K562 (cell line): Measurements from ENCODE around the gene RRBP1. TPM values are rescaled to one million over a fixed set of nuclear protein-coding genes. Genes with fewer than 3 reads are reported as not detected.

Source experiments
- ATAC-seq: fragments of 200-7000 bp; cut with Tn5 transposase; 3 replicates; pipeline ENCODE4 v1.9.1; 2020; ENCODE audit warnings: moderate library complexity
- BruUV-seq: library from RNA; stranded (reverse); fragments of 400-500 nt; replicated peaks from 2 replicates; lab custom pipeline; 2021; lab: Mats Ljungman, UMichigan
- CTCF ChIA-PET: fragments of 300-600 bp; formaldehyde crosslinking; extraction: SDS; loops from one replicate; lab custom pipeline; 2021; ENCODE audit warnings: low intra/inter-chr PET ratio; lab: Yijun Ruan, JAX
- POLR2A ChIA-PET: fragments of 300-600, 350-650 bp; sonication (Branson Sonifier 250); formaldehyde crosslinking; extraction: SDS; loops from one replicate; lab custom pipeline; 2021; ENCODE audit warnings: antibody characterized with exemption, inconsistent platforms; lab: Yijun Ruan, JAX
- DNase-seq, 4 experiments: peaks; one replicate each; pipeline versions ENCODE4 v3.0.0 to v3.0.0-alpha.2; 2011 to 2018; ENCODE audit warnings: low spot score in 3 of 4, mixed read lengths in 3 of 4; ENCODE audit errors: extremely low read depth in 1 of 4
- FAIRE-seq: peaks from 2 replicates; lab custom pipeline; 2011; peaks lifted over from hg19 to GRCh38; lab: Jason Lieb, UNC
- H2AFZ ChIP-seq: 2 replicates; pipeline ENCODE4 v1.6.0; 2011; ENCODE audit warnings: low read depth, low read length, control low read depth, inconsistent platforms
- H3K27ac ChIP-seq: fragments of 200-600 bp; 3 replicates; pipeline ENCODE4 v1.8.0; 2011; ENCODE audit warnings: low read depth, mild to moderate bottlenecking, control low read depth, inconsistent platforms, low read length, moderate library complexity, mixed read lengths; ENCODE audit errors: extremely low read depth
- H3K27me3 ChIP-seq, 2 experiments: fragments of 300-600 bp in 1 of 2; 2 replicates in 1 of 2; 3 replicates in 1 of 2; pipeline versions ENCODE4 v1.6.0 to v1.8.0; 2011; ENCODE audit warnings: inconsistent platforms in 2 of 2, low read length in 2 of 2, mild to moderate bottlenecking in 1 of 2, mixed read lengths in 1 of 2, moderate library complexity in 1 of 2; ENCODE audit not compliant: control insufficient read depth in 2 of 2, insufficient read depth in 2 of 2
- H3K36me3 ChIP-seq: fragments of 300-600 bp; 3 replicates; pipeline ENCODE4 v1.8.0; 2011; ENCODE audit warnings: mild to moderate bottlenecking, low read length, inconsistent platforms; ENCODE audit not compliant: control insufficient read depth, insufficient read depth
- H3K4me1 ChIP-seq, 2 experiments: fragments of 200-600 bp in 1 of 2; replicated peaks in 1 of 2; 2 replicates in 1 of 2; 3 replicates in 1 of 2; pipeline versions ENCODE4 v1.5.1 to v1.8.0; 2011; ENCODE audit warnings: inconsistent platforms in 2 of 2, low read length in 2 of 2, mild to moderate bottlenecking in 1 of 2, mixed read lengths in 1 of 2, moderate library complexity in 1 of 2; ENCODE audit not compliant: control insufficient read depth in 2 of 2, insufficient read depth in 2 of 2
- H3K4me2 ChIP-seq: 2 replicates; pipeline ENCODE4 v1.6.1; 2011; ENCODE audit warnings: low read length, control low read depth, inconsistent platforms, mixed read lengths; ENCODE audit not compliant: insufficient read depth
- H3K4me3 ChIP-seq: fragments of 200-600 bp; sonication (generic), shearing (Covaris generic); 2 replicates; pipeline ENCODE4 v1.5.1; 2016; ENCODE audit warnings: control low read depth, inconsistent platforms
- H3K79me2 ChIP-seq: fragments of 200-600 bp; 3 replicates; pipeline ENCODE4 v1.8.0; 2011; ENCODE audit warnings: low read length, inconsistent platforms; ENCODE audit not compliant: control insufficient read depth, insufficient read depth
- H3K9ac ChIP-seq, 2 experiments: 2 replicates each; pipeline versions ENCODE4 v1.6.0 to v1.6.1; 2011; ENCODE audit warnings: low read depth in 2 of 2, low read length in 2 of 2, control low read depth in 1 of 2, inconsistent platforms in 1 of 2, mild to moderate bottlenecking in 1 of 2, mixed read lengths in 1 of 2; ENCODE audit not compliant: insufficient read depth in 1 of 2
- H3K9me1 ChIP-seq: one replicate; pipeline ENCODE4 v1.6.0; 2011; ENCODE audit warnings: inconsistent platforms, mild to moderate bottlenecking, low read length, moderate library complexity; ENCODE audit not compliant: control insufficient read depth, insufficient read depth
- H3K9me3 ChIP-seq: replicated peaks from 2 replicates; pipeline ENCODE4 v1.5.1; 2011; ENCODE audit warnings: low read depth, low read length, inconsistent platforms; ENCODE audit not compliant: control insufficient read depth, insufficient read depth
- H4K20me1 ChIP-seq: replicated peaks from 2 replicates; pipeline ENCODE4 v1.6.1; 2011; ENCODE audit warnings: low read length, inconsistent platforms, mixed read lengths; ENCODE audit not compliant: control insufficient read depth, insufficient read depth
- ETV5 ChIP-seq: sonication (generic); formaldehyde crosslinking; IDR thresholded peaks from 2 replicates; pipeline ENCODE4 v1.4.0; 2020; ENCODE audit warnings: low read depth, mild to moderate bottlenecking, missing genetic modification reagents
- GATA2 ChIP-seq: sonication (generic); formaldehyde crosslinking; IDR thresholded peaks from 2 replicates; pipeline ENCODE4 v1.4.0; 2020; ENCODE audit warnings: mild to moderate bottlenecking, missing genetic modification reagents
- KLF10 ChIP-seq: fragments of 250-450 bp; sonication (Bioruptor Pico); IDR thresholded peaks from 2 replicates; pipeline ENCODE4 v1.6.1; 2021; ENCODE audit warnings: matching md5 sums
- MCM7 ChIP-seq, 2 experiments: fragments of 450-650 bp; IDR thresholded peaks; 2 replicates each; pipeline ENCODE4 v1.6.1; 2016 to 2018
- SMARCE1 ChIP-seq: fragments of 450-650 bp; IDR thresholded peaks from 2 replicates; pipeline ENCODE4 v1.7.1; 2016; ENCODE audit warnings: mild to moderate bottlenecking
- ZKSCAN8 ChIP-seq: fragments of 200-800 bp; sonication (Bioruptor generic); IDR thresholded peaks from 2 replicates; pipeline ENCODE4 v1.6.1; 2016; ENCODE audit warnings: missing genetic modification characterization, missing compliant biosample characterization
- ZNF717 ChIP-seq: fragments of 250-450 bp; sonication (Bioruptor Pico); IDR thresholded peaks from 2 replicates; pipeline ENCODE4 v1.5.0; 2021
- ZNF778 ChIP-seq: fragments of 450-650 bp; formaldehyde crosslinking; IDR thresholded peaks from 2 replicates; pipeline ENCODE4 v1.4.0; 2020; ENCODE audit warnings: mild to moderate bottlenecking, moderate library complexity
- WGBS: fragments of 100-300 bp; shearing (Covaris generic); methylation state at CpG from one replicate; pipeline ENCODE4 v1.1.6; 2016; ENCODE audit warnings: low coverage, mixed read lengths; ENCODE audit not compliant: insufficient coverage; ENCODE audit errors: missing lambda C conversion rate; 5-methylcytosine and 5-hydroxymethylcytosine counted together
- in situ Hi-C: fragments of 300-500 bp; cut with MboI; formaldehyde crosslinking; loops from 4 replicates; pipeline ENCODE4 v1.15.0; 2018; ENCODE audit warnings: inconsistent platforms, mixed read lengths
- intact Hi-C: fragments of 100-400 bp; cut with micrococcal nuclease; formaldehyde crosslinking; loops from 2 replicates; pipeline ENCODE4 v1.14.2; 2022
- polyA plus RNA-seq, 8 experiments: library from polyadenylated mRNA; depleted of rRNA in 4 of 8; stranded (reverse) in 5 of 8; unstranded in 3 of 8; fragments of >200 nt; fragmentation: Nextera tagmentation in 2 of 8; fragmentation: Illumina TruSeq in 1 of 8; extraction: Ambion mirVana in 2 of 8; extraction: Trizol in 1 of 8; gene quantifications; 2 replicates each; pipeline versions ENCODE4 v1.2.1 to v1.2.3, GENCODE V29; 2011 to 2014; ENCODE audit warnings: inconsistent platforms in 1 of 8, missing spikeins in 1 of 8
- total RNA-seq, 7 experiments: library from RNA; depleted of rRNA in 6 of 7; stranded (reverse); fragments of >200 nt in 6 of 7; fragmentation: Illumina TruSeq in 2 of 7; extraction: Trizol in 2 of 7; gene quantifications; 2 replicates each; pipeline versions ENCODE4 v1.2.1 to v1.2.3, GENCODE V29; 2011 to 2021; ENCODE audit warnings: low replicate concordance in 1 of 7
- TF ChIP-seq, protein P1 (sequence below), 3 experiments: fragments of 200-800 bp in 1 of 3; fragments of 250-450 bp in 1 of 3; fragments of 450-650 bp in 1 of 3; sonication (Bioruptor Pico) in 1 of 3; sonication (Bioruptor generic) in 1 of 3; formaldehyde crosslinking in 1 of 3; IDR thresholded peaks; 2 replicates each; pipeline versions ENCODE4 v1.6.1 to v1.8.0; 2016 to 2022; ENCODE audit warnings: mild to moderate bottlenecking in 2 of 3, missing genetic modification characterization in 2 of 3, missing compliant biosample characterization in 1 of 3, moderate library complexity in 1 of 3
- TF ChIP-seq, protein P2 (sequence below): sonication (generic); formaldehyde crosslinking; IDR thresholded peaks from 2 replicates; pipeline ENCODE4 v1.8.0; 2022; ENCODE audit warnings: mild to moderate bottlenecking, missing genetic modification reagents
- TF ChIP-seq, protein P3 (sequence below): fragments of 250-450 bp; sonication (Bioruptor Pico); IDR thresholded peaks from 2 replicates; pipeline ENCODE4 v1.9.0; 2021; ENCODE audit warnings: mild to moderate bottlenecking
- TF ChIP-seq, protein P4 (sequence below): sonication (generic); formaldehyde crosslinking; IDR thresholded peaks from 2 replicates; pipeline ENCODE4 v1.8.0; 2022; ENCODE audit warnings: mild to moderate bottlenecking, low read depth, missing genetic modification reagents

Gene RRBP1
- total and polyA plus RNA-seq, 9 of the 15 experiments (the other 6 are each of a cell fraction or from before 2014, with no cell fraction given), result 0.84 to 32.0 (median 17.6) TPM

DNA sequence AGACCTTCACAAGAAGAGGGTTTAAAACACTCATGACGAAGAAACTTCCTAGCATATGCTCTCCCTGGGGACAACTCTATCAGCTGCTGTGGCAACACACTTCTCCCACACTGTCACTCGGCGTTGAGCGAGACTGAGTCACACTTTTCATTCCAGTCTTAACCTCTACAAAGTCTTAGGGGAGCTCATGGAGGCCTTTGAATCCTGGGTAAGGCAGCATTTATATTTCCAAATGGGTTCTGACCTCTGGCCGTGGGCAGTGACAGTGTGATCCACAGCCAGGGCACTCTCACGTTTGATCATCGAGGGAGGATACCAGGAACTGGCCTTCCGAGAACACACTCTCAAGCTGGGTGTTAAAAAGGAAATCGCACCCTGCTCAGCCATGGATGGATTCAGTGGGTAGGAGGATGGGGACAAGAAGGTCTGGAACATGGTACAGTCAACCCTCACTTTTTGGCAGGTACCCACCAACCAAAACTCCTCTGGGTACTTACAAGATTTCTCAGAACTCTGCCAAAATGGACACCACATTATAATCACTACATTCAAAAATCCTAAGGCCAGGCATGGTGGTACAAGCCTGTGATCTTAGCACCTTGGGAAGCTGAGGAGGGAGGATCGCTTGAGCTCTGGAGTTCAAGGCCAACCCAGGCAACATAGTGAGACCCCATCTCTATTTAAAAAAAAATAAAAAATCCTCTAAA lies 19.6 kb downstream of the RRBP1 start:
- WGBS, result 41% methylated on average over 10 of the region's 10 CpGs
- Histone ChIP-seq H3K9me1 (peaks cover 3% of the 10 kb centered on the region), H3K9me3 (0 out of 2 replicates have a peak, but pooled peaks cover 2% of the 10 kb centered on the region), H3K4me2 (no peak overlapping the region), H3K9ac (peak overlapping the region in 1 of 2 experiments; percentile 64; a peak in 1 of 4 replicates), H3K27me3 (no peaks in the 10 kb centered on the region), H2AFZ (no peak overlapping the region), H3K36me3 (peaks cover 17% of the 10 kb centered on the region; the same call in 1 of the 3 replicates), H3K27ac (no peak overlapping the region), H4K20me1 (0 out of 2 replicates have a peak, but pooled peaks cover 2% of the 10 kb centered on the region), H3K4me3 (no peak overlapping the region), H3K79me2 (peaks cover 38% of the 10 kb centered on the region), H3K4me1 (no peaks in the 10 kb centered on the region; a peak in 3 of 5 replicates)
- FAIRE-seq, result no peak
- DNase-seq, result no peak
- ChIA-PET CTCF (no interaction called here), POLR2A (no interaction called here)
- TF ChIP-seq, protein P1, sequence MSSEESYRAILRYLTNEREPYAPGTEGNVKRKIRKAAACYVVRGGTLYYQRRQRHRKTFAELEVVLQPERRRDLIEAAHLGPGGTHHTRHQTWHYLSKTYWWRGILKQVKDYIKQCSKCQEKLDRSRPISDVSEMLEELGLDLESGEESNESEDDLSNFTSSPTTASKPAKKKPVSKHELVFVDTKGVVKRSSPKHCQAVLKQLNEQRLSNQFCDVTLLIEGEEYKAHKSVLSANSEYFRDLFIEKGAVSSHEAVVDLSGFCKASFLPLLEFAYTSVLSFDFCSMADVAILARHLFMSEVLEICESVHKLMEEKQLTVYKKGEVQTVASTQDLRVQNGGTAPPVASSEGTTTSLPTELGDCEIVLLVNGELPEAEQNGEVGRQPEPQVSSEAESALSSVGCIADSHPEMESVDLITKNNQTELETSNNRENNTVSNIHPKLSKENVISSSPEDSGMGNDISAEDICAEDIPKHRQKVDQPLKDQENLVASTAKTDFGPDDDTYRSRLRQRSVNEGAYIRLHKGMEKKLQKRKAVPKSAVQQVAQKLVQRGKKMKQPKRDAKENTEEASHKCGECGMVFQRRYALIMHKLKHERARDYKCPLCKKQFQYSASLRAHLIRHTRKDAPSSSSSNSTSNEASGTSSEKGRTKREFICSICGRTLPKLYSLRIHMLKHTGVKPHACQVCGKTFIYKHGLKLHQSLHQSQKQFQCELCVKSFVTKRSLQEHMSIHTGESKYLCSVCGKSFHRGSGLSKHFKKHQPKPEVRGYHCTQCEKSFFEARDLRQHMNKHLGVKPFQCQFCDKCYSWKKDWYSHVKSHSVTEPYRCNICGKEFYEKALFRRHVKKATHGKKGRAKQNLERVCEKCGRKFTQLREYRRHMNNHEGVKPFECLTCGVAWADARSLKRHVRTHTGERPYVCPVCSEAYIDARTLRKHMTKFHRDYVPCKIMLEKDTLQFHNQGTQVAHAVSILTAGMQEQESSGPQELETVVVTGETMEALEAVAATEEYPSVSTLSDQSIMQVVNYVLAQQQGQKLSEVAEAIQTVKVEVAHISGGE (CRISPR knock-in tag; IDR thresholded peaks at IDR 0.05), result no peak
- TF ChIP-seq, protein P2, sequence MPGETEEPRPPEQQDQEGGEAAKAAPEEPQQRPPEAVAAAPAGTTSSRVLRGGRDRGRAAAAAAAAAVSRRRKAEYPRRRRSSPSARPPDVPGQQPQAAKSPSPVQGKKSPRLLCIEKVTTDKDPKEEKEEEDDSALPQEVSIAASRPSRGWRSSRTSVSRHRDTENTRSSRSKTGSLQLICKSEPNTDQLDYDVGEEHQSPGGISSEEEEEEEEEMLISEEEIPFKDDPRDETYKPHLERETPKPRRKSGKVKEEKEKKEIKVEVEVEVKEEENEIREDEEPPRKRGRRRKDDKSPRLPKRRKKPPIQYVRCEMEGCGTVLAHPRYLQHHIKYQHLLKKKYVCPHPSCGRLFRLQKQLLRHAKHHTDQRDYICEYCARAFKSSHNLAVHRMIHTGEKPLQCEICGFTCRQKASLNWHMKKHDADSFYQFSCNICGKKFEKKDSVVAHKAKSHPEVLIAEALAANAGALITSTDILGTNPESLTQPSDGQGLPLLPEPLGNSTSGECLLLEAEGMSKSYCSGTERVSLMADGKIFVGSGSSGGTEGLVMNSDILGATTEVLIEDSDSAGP (CRISPR knock-in tag), result no peak
- TF ChIP-seq MCM7 (IDR thresholded peaks at IDR 0.05) (no peak), ZNF717 (no peak), KLF10 (CRISPR knock-in tag) (no peak), ZKSCAN8 (CRISPR knock-in tag) (no peak), ETV5 (no peak), SMARCE1 (no peak), GATA2 (CRISPR knock-in tag) (no peak), ZNF778 (CRISPR knock-in tag) (no peak)
- TF ChIP-seq, protein P3, sequence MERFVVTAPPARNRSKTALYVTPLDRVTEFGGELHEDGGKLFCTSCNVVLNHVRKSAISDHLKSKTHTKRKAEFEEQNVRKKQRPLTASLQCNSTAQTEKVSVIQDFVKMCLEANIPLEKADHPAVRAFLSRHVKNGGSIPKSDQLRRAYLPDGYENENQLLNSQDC (CRISPR knock-in tag), result no peak
- TF ChIP-seq, protein P4, sequence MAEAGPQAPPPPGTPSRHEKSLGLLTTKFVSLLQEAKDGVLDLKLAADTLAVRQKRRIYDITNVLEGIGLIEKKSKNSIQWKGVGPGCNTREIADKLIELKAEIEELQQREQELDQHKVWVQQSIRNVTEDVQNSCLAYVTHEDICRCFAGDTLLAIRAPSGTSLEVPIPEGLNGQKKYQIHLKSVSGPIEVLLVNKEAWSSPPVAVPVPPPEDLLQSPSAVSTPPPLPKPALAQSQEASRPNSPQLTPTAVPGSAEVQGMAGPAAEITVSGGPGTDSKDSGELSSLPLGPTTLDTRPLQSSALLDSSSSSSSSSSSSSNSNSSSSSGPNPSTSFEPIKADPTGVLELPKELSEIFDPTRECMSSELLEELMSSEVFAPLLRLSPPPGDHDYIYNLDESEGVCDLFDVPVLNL (CRISPR knock-in tag), result no peak
- BruUV-seq, result no TSS peak
- no peak; the same call in 2 of the 3 replicates for ATAC-seq
- intact Hi-C loops, result no loop called here
- in situ Hi-C loops, result no loop called here
